ACC112 (cell line): ENCODE results near the gene FKBP5.
"Not testable (repeated sequence)": the region's sequence is repeated elsewhere in the genome, so short reads cannot be mapped to it uniquely, and the experiment has no call there.

Experiments
- H2AFZ ChIP-seq: fragments of 200-600 bp; sonication (generic); one replicate; pipeline ENCODE4 v1.6.0; 2017; ENCODE audit warnings: antibody characterized with exemption, low read length; ENCODE audit not compliant: unreplicated experiment
- H3K27ac ChIP-seq: fragments of 200-600 bp; sonication (generic); 2 replicates; pipeline ENCODE4 v1.5.1; 2014; ENCODE audit warnings: low read depth, mild to moderate bottlenecking, antibody characterized with exemption, low read length, moderate library complexity
- H3K27me3 ChIP-seq: fragments of 200-600 bp; sonication (generic); 2 replicates; pipeline ENCODE4 v1.6.1; 2014; ENCODE audit warnings: mild to moderate bottlenecking, antibody characterized with exemption, low read length, moderate library complexity, mixed read lengths; ENCODE audit not compliant: insufficient read depth
- H3K36me3 ChIP-seq: fragments of 200-600 bp; sonication (generic); 2 replicates; pipeline ENCODE4 v1.6.1; 2016; ENCODE audit warnings: mild to moderate bottlenecking, antibody characterized with exemption, low read length, moderate library complexity, mixed read lengths; ENCODE audit not compliant: insufficient read depth
- H3K4me1 ChIP-seq: fragments of 200-600 bp; sonication (generic); one replicate; pipeline ENCODE4 v1.6.1; 2016; ENCODE audit warnings: low read length, mixed read lengths; ENCODE audit not compliant: insufficient read depth, unreplicated experiment, control insufficient read depth
- H3K4me3 ChIP-seq: fragments of 200-600 bp; sonication (generic); 2 replicates; pipeline ENCODE4 v1.5.1; 2014; ENCODE audit warnings: mild to moderate bottlenecking, low read depth, low read length
- H3K79me2 ChIP-seq: fragments of 200-600 bp; sonication (generic); one replicate; pipeline ENCODE4 v1.6.0; 2016; ENCODE audit warnings: low read length; ENCODE audit not compliant: control insufficient read depth, unreplicated experiment, insufficient read depth

The FKBP5 gene

DNA sequence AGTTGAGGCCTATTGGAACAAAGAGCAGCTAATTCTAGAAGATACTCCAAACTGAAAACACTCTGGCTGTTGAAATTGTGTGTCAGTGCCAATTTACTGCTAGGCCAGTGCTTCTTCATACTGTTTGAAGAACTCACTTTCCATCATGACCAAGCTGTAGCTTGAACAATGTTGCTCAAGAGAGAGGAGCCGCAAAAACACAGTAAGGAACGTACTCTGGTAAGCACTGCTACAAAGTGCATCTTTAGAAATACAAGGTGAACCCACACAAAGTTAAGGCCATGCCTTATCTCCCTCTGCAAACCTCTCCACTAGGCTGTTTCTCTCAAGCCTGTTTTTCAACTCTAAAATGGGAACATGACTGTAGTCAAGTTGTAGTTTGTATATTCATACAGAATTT is 101.5 kb downstream of the FKBP5 start:
- Histone ChIP-seq H2AFZ (no peak overlapping the region), H3K27me3 (no peaks in the 10 kb centered on the region), H3K36me3 (peaks cover 52% of the 10 kb centered on the region), H3K4me1 (peaks cover 68% of the 10 kb centered on the region), H3K79me2 (peaks cover 24% of the 10 kb centered on the region), H3K27ac (peak overlapping the region; percentile 71), H3K4me3 (no peak overlapping the region)

DNA sequence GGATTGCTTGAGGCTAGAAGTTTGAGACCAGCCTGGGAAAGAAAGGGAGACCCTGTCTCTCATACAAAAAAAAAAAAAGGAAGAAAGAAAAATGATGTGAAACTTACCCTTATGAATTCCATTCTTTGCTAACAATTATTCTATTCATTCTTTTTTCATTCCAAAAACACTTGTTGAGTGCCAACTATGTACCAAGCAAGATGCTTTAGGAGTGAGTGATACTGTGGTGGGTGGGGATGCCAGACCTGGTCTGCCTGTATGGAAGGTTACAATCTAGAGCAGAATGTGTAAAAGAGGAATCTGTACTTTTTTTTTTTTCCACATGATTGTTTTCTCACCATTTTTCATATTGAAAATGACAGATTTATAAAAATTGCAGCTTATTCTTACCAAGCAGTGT is 102.2 kb downstream of the FKBP5 start:
- Histone ChIP-seq H3K36me3 (peaks cover 57% of the 10 kb centered on the region), H3K27me3 (no peaks in the 10 kb centered on the region), H3K4me3 (no peak overlapping the region), H3K79me2 (peaks cover 24% of the 10 kb centered on the region), H3K4me1 (peaks cover 62% of the 10 kb centered on the region), H2AFZ (no peak overlapping the region), H3K27ac (peak overlapping the region; percentile 71)

DNA sequence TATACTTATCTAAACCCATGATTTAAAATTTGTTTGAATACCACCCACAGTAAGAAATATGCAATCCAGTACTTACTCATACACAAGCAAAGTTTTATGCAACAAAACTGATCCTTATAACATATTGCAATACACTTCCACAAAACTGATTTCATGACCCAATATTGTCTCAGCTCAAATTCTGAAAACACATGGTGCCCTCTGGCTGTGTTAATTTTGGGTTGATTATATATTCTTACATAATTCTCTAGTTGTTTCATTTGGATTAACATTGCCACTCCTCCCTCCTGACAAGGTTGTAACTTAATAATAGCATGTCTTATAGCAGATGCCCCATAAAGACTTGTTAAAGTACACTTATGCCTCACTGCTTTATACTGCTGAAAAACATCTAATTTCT is 103.1 kb downstream of the FKBP5 start:
- peaks cover 53% of the 10 kb centered on the region for H3K4me1 ChIP-seq
- H2AFZ ChIP-seq: no peak overlapping the region
- H3K36me3 ChIP-seq: peaks cover 61% of the 10 kb centered on the region
- H3K27ac ChIP-seq: peak overlapping the region; percentile 71
- H3K27me3 ChIP-seq: no peaks in the 10 kb centered on the region
- no peak overlapping the region for H3K4me3 ChIP-seq
- H3K79me2 ChIP-seq: peaks cover 24% of the 10 kb centered on the region

- peaks cover 58% of the 10 kb centered on the region for H3K36me3 ChIP-seq
Measured at GRCh38 chr6:35583893-35584688, 104.6 kb downstream of the FKBP5 start.

GRCh38 chr6:35582315-35582714 is 106.4 kb downstream of the FKBP5 start:
- H3K4me1 ChIP-seq: peaks cover 33% of the 10 kb centered on the region
- H2AFZ ChIP-seq: no peak overlapping the region
- no peak overlapping the region for H3K4me3 ChIP-seq
- H3K79me2 ChIP-seq: peaks cover 15% of the 10 kb centered on the region
- H3K27me3 ChIP-seq: no peaks in the 10 kb centered on the region
- H3K36me3 ChIP-seq: peaks cover 57% of the 10 kb centered on the region
- H3K27ac ChIP-seq: no peak overlapping the region; the same call in 1 of the 2 replicates

More at GRCh38 chr6:35583893-35584688, 104.6 kb downstream of the FKBP5 start:
- no peak overlapping the region for H3K4me3 ChIP-seq
- H3K27me3 ChIP-seq: no peaks in the 10 kb centered on the region
- H3K4me1 ChIP-seq: peaks cover 40% of the 10 kb centered on the region
- no peak overlapping the region for H2AFZ ChIP-seq
- H3K79me2 ChIP-seq: peaks cover 15% of the 10 kb centered on the region
- peak overlapping the region; percentile 71 for H3K27ac ChIP-seq

GRCh38 chr6:35581633-35582032 is 107.1 kb downstream of the FKBP5 start:
- Histone ChIP-seq H3K36me3 (peaks cover 57% of the 10 kb centered on the region), H3K79me2 (peaks cover 12% of the 10 kb centered on the region), H3K27ac (no peak overlapping the region), H3K4me3 (no peak overlapping the region), H3K27me3 (no peaks in the 10 kb centered on the region), H3K4me1 (peaks cover 26% of the 10 kb centered on the region), H2AFZ (no peak overlapping the region)

- H3K27me3 ChIP-seq: no peaks in the 10 kb centered on the region
- H3K79me2 ChIP-seq: peaks cover 12% of the 10 kb centered on the region
- no peak overlapping the region for H2AFZ ChIP-seq
- H3K36me3 ChIP-seq: peaks cover 52% of the 10 kb centered on the region
- peaks cover 18% of the 10 kb centered on the region for H3K4me1 ChIP-seq
- no peak overlapping the region for H3K4me3 ChIP-seq
- H3K27ac ChIP-seq: no peak overlapping the region
Measured at GRCh38 chr6:35580836-35581235, 107.9 kb downstream of the FKBP5 start.

DNA sequence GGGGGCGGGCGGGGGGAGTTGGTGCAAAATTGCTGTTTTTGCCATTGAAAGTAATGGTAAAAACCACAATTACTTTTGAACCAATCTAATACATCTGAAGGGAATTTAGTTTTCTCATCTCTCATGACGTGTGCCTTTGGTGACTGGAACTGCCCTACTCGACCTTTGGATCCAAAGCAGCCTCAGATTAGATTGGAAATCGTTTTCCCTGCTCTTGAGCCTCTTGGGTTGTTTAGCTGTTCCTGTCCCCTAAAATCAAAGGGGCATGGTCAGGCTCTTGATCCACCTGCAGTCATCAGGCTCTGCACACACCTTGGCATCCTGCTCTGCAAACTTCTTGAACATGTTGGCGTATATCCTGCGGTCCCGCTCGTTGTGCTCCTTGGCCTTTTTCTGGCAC is 112.0 kb downstream of the FKBP5 start:
- no peak overlapping the region for H2AFZ ChIP-seq
- H3K4me3 ChIP-seq: no peak overlapping the region
- no peaks in the 10 kb centered on the region for H3K27me3 ChIP-seq
- H3K36me3 ChIP-seq: peaks cover 51% of the 10 kb centered on the region
- no peaks in the 10 kb centered on the region for H3K4me1 ChIP-seq
- no peak overlapping the region for H3K27ac ChIP-seq
- H3K79me2 ChIP-seq: no peaks in the 10 kb centered on the region

DNA sequence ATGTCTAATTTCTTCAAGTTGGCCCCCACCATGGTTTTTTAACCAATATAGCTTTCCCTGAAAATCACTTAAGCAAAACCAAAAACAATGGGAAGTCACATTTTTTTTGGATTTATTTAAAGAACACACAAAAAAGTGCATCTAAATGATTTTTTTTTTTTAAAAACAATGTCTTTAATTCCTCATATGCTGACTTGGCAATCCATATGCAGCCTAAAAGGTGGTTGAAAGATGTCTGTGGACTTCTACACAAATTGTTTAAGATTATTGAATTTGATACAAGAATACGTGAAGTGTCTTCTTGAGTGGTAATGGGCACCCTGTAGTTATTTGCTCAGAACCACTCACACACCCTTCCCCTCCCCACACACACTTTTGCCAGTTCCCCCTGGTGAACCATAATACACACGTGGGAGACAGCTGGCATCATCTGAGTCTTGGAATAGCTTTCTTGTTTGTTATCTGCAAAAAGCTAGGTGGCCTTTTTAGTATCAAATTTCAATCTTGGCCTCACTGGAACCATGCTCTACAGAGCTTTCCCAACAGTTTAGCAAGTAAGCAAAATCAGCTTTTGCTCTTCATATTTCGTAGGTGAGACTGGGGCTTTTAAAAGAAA is 115.1 kb downstream of the FKBP5 start:
- H2AFZ ChIP-seq: no peak overlapping the region
- no peaks in the 10 kb centered on the region for H3K79me2 ChIP-seq
- H3K4me3 ChIP-seq: no peak overlapping the region
- no peak overlapping the region for H3K27ac ChIP-seq
- no peaks in the 10 kb centered on the region for H3K4me1 ChIP-seq
- H3K27me3 ChIP-seq: no peaks in the 10 kb centered on the region
- peaks cover 33% of the 10 kb centered on the region for H3K36me3 ChIP-seq

GRCh38 chr6:35570885-35571330 is 117.8 kb downstream of the FKBP5 start:
- not testable (repeated sequence) for H3K79me2 ChIP-seq, H2AFZ ChIP-seq, H3K4me1 ChIP-seq, H3K27me3 ChIP-seq, H3K4me3 ChIP-seq, H3K27ac ChIP-seq
- H3K36me3 ChIP-seq: peaks cover 24% of the 10 kb centered on the region

DNA sequence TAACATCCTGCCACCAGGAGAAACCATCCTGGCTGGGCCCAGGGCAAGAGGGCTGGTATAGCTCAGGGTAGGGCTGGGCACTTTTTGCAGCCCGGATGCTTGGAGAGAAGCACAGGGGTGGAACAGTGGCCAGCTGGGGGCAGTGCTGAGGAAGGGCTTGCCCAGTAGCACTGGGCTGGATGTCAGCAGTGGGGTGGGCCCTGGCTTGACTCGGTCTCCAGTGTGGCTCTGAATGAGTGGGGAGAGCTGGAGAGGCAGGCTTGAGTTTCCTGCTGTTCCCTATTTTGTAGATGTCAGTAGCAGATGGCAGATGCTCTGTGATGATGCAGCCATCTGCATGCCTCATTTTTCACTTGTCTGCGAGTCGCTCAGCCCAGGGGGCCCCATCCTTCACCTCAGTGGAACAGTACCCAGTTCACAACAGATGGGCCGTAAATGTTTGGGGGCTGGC is 119.7 kb downstream of the FKBP5 start:
- H3K27ac ChIP-seq: no peak overlapping the region
- H2AFZ ChIP-seq: no peak overlapping the region
- H3K4me3 ChIP-seq: no peak overlapping the region
- no peaks in the 10 kb centered on the region for H3K79me2 ChIP-seq
- H3K27me3 ChIP-seq: peaks cover 8% of the 10 kb centered on the region
- H3K36me3 ChIP-seq: peaks cover 7% of the 10 kb centered on the region
- no peaks in the 10 kb centered on the region for H3K4me1 ChIP-seq
